ENCODE results near the gene ASPN. TPM values are rescaled to one million over a fixed set of nuclear protein-coding genes. Genes with fewer than 3 reads are reported as not detected.

ASPN gene
- total and polyA plus RNA-seq, 10 of the 15 experiments (the other 5 are each of a cell fraction or from before 2014, with no cell fraction given) = 0.03 to 0.47 (median 0.42) TPM; not detected in 7

DNA sequence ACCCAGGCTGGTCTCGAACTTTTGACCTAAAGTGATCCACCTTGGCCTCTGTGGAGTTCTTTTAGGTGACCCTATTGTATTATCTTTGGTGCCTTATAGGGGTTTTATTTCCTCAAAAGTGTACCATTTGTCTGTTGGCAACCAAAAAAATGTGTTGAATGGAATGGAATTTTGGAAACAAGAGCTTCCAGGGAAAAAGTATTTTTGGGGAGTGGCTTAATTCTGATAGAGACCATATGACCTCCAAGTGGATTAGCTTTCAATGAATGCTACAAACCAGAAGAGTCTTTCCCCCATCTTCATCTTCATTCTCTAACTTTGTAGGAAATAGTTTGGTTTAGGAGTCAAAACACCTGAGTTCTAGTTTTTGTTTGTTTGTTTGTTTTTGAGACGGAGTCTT lies 74.5 kb downstream of the ASPN start:
- in situ Hi-C loops (cut with MboI) (no loop called here), intact Hi-C loops (cut with micrococcal nuclease; ENCODE audit: unreplicated experiment) (no loop called here)
- no peaks in the 10 kb centered on the region for H3K27me3 ChIP-seq (replicated peaks in 1 of 2; ENCODE audit: control insufficient read depth in 2 of 2, insufficient read depth in 2 of 2, low read length in 1 of 2)
- ATAC-seq (no peak), FAIRE-seq (no peak), DNase-seq (ENCODE audit: low read depth, low spot score) (no peak)
- no peaks in the 10 kb centered on the region for H3K4me1 ChIP-seq (ENCODE audit: control insufficient read depth, insufficient read depth, low read length)
- POLR2A ChIA-PET = no interaction called here
- no peak overlapping the region for H3K27ac ChIP-seq (ENCODE audit: control insufficient read depth, insufficient read depth)
- BruUV-seq (replicated peaks) = no TSS peak
- H3K9ac ChIP-seq (ENCODE audit: control insufficient read depth, insufficient read depth, low read length) = no peak overlapping the region
- H3K9me3 ChIP-seq (replicated peaks; ENCODE audit: control insufficient read depth, insufficient read depth, low read length) = no peaks in the 10 kb centered on the region
- H4K20me1 ChIP-seq (ENCODE audit: control insufficient read depth, insufficient read depth) = no peaks in the 10 kb centered on the region
- H2AFZ ChIP-seq (ENCODE audit: control insufficient read depth, low read depth, low read length) = no peak overlapping the region
- WGBS (ENCODE audit: insufficient coverage, insufficient replicate concordance, low lambda C conversion rate, missing lambda C conversion rate) = 75% methylated on average over 2 of the region's 2 CpGs
- no peak overlapping the region for H3K4me3 ChIP-seq
- CTCF ChIA-PET = interaction anchor here (1.0 kb wide), 1 partner anchor 267 kb away, joined by 3 read pairs; no protein-coding TSS in a partner anchor
- TF ChIP-seq CEBPB (IDR thresholded peaks at IDR 0.05; ENCODE audit: borderline replicate concordance in 1 of 2, low read depth in 2 of 2, low read length in 2 of 2) (no peak), ZNF274 (IDR thresholded peaks at IDR 0.05; ENCODE audit: insufficient read depth, insufficient read length) (no peak), CTCF (IDR thresholded peaks at IDR 0.05 in 2 of 3, conservative IDR thresholded peaks at IDR 0.05 in 1 of 3; ENCODE audit: control insufficient read depth in 2 of 3, extremely low read depth in 1 of 3, insufficient read depth in 1 of 3, low read depth in 3 of 3, low read length in 3 of 3) (no peak), TCF3 (IDR thresholded peaks at IDR 0.05; ENCODE audit: borderline replicate concordance, insufficient read depth, low read depth, low read length) (no peak), NR2C1 (IDR thresholded peaks at IDR 0.05) (no peak), MAX (IDR thresholded peaks at IDR 0.05; ENCODE audit: low read depth, low read length) (no peak), RELA (IDR thresholded peaks at IDR 0.05; ENCODE audit: borderline replicate concordance, partially characterized antibody) (no peak), CHD1 (IDR thresholded peaks at IDR 0.05; ENCODE audit: low read depth, low read length) (no peak), SMAD1 (IDR thresholded peaks at IDR 0.05; ENCODE audit: low read depth, partially characterized antibody) (no peak), EED (IDR thresholded peaks at IDR 0.05; ENCODE audit: low read depth) (no peak)
- TF ChIP-seq, protein P1, sequence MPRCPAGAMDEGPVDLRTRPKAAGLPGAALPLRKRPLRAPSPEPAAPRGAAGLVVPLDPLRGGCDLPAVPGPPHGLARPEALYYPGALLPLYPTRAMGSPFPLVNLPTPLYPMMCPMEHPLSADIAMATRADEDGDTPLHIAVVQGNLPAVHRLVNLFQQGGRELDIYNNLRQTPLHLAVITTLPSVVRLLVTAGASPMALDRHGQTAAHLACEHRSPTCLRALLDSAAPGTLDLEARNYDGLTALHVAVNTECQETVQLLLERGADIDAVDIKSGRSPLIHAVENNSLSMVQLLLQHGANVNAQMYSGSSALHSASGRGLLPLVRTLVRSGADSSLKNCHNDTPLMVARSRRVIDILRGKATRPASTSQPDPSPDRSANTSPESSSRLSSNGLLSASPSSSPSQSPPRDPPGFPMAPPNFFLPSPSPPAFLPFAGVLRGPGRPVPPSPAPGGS (IDR thresholded peaks at IDR 0.05; ENCODE audit: borderline replicate concordance, insufficient read depth, low read depth, low read length, poor library complexity, severe bottlenecking) = no peak
- SMC1A ChIA-PET (ENCODE audit: uncharacterized antibody, unreplicated experiment) = interaction anchor here (1.3 to 1.5 kb wide), 2 partner anchors 78 to 80 kb away, joined by 3 read pairs; no protein-coding TSS in a partner anchor
- no peak overlapping the region for H3K4me2 ChIP-seq (ENCODE audit: control insufficient read depth, insufficient read depth)
- RAD21 ChIA-PET (ENCODE audit: unreplicated experiment) = no interaction called here
- H3K36me3 ChIP-seq (ENCODE audit: control insufficient read depth in 2 of 2, insufficient read depth in 2 of 2, low read length in 1 of 2) = no peaks in the 10 kb centered on the region
- H3K79me2 ChIP-seq (ENCODE audit: control insufficient read depth, insufficient read depth, low read length) = no peaks in the 10 kb centered on the region

Data from GM12878 (cell line).